GM18858 (cell line): Measurements from ENCODE around the gene TNF.

Experiments used
- ATAC-seq: cut with Tn5 transposase; IDR thresholded peaks from one replicate; pipeline ENCODE4 v1.9.1; 2021; ENCODE audit not compliant: unreplicated experiment

TNF gene

GRCh38 chr6:31575335-31575901 is at the start of gene TNF:
Gene TNF (plus strand): TSS chr6:31575565. CDS start chr6:31575742, 177 bp downstream.
- no peak for ATAC-seq

- no peak for ATAC-seq
Measured at GRCh38 chr6:31525932-31526591, 49.3 kb upstream of the TNF start.

DNA sequence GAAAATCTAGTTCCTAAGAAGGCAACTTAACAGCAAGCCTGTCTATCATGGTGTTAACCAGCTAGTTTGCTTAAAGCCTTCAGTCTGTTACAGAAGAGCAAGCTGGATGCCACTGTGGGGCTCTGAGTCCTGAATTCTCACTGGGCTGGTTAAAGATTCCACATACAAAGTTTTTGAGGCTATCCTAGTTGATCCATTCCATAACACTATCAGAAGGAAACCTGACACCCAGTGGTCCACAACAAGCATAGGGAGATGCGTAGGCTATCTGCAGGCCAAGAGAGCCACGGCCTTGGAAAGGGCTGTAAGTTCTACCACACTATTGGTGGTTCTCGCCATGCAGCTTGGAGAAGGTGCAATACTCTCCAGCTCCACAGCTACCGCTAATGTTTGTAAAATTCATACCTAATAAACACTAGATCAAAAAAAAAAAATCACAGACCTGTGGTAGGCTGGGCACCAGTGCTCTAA is 47.0 kb upstream of the TNF start:
- ATAC-seq, result no peak

DNA sequence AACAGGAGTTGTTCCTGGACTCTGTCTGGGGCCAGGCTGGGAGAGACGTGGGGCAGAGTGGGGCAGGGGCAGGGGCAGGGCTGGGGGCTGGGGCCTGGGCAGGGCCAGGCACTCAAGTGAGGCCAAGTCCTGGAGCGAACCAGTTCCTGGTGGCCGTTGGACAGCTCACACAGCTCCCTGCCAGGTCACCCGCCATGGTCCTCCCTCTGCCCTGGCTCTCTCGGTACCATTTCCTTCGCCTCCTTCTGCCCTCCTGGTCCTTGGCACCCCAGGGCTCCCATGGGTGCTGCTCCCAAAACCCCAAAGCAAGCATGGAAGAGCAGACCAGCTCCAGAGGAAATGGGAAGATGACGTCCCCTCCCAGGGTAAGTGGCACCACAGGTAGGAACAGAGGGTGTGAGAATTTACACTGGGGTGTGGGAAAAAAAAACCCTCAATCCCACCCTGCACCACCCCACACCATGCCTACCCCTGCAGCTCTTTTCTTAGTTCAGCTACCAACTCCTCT is 46.5 kb upstream of the TNF start, which contains the start of gene MCCD1:
TSS of gene MCCD1 (plus strand) at position 142 of the 508 bp plus-strand sequence. CDS start at position 195, 53 bp downstream.
- ATAC-seq, result no peak

- no peak for ATAC-seq
Measured at GRCh38 chr6:31529329-31530150, 45.8 kb upstream of the TNF start.

- ATAC-seq, result no peak
Measured at GRCh38 chr6:31530659-31531058, 44.7 kb upstream of the TNF start.

DNA sequence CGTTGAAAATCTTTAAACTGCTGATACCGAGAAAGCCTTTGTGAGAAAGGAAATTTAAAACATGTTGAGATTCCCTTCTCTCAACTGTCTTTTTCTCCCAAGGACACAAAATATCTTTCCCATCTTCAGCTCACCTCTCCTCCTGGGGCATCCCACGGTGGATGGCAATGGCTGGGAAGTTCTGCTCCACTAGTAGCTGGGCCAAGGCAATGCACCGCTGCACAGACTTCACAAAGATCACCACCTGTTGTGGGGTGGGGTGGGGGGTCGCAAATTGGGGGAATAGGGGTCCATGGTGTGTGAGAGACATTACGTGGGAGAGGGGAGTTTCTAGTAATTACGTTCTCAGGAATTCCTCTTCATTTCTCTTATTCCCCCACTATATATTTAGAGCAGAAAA is 44.2 kb upstream of the TNF start:
- no peak for ATAC-seq

GRCh38 chr6:31531771-31532643 is 43.4 kb upstream of the TNF start:
- no peak for ATAC-seq

DNA sequence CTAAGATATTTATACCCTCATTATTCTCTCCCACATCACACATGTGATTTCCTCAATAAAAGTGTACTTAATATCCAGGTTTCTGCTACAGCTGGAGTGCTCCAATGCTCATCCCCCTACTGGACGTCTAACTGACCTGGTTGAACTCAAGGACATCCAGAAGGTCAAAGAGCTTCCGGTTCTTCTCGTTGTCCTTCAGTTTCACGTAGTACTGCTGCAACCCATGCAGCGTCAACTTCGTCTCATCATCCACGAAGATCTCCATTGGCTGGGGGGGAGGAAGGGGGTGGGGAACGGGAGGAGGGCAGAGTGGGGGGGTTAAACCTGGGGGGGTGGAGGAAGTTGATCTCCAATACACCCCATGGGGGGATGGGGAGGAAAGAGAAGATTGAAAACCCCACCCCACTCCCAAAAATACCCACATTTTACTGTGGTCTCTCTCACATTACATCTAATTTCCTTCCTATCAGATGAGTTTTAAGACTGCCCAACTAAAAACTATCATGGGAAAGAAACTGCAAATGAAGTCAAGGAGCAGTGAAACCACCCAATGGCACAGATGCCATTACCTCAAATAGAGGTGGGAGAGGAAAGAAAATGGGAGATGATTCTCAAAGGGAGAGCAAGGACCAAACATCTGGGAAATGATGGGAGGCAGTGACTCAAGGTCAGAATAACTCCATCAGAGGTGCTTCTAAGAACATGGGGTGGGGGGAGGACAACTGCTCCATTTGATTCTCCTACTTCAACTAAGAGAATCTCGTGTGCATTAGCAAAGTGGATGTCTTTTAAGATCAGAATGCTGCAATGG is 42.5 kb upstream of the TNF start:
- no peak for ATAC-seq

GRCh38 chr6:31533455-31533841 is 41.9 kb upstream of the TNF start:
- ATAC-seq, result no peak

- ATAC-seq, result no peak
Measured at GRCh38 chr6:31534011-31534410, 41.4 kb upstream of the TNF start.

- ATAC-seq, result no peak
Measured at GRCh38 chr6:31534521-31535040, 40.8 kb upstream of the TNF start.

- no peak for ATAC-seq
Measured at GRCh38 chr6:31535538-31536324, 39.6 kb upstream of the TNF start.

GRCh38 chr6:31538805-31539400 is 36.5 kb upstream of the TNF start:
- no peak for ATAC-seq

- ATAC-seq, result no peak
Measured at GRCh38 chr6:31540640-31541039, 34.7 kb upstream of the TNF start.

GRCh38 chr6:31541059-31541657 is 34.2 kb upstream of the TNF start:
- ATAC-seq, result no peak

- no peak for ATAC-seq
Measured at GRCh38 chr6:31541658-31542521, 33.5 kb upstream of the TNF start, which contains the start of gene DDX39B. Gene DDX39B (minus strand): TSS chr6:31542003. CDS start chr6:31540532, 1,471 bp downstream.
